ENCODE data around the gene SLC6A19.

The SLC6A19 gene

DNA sequence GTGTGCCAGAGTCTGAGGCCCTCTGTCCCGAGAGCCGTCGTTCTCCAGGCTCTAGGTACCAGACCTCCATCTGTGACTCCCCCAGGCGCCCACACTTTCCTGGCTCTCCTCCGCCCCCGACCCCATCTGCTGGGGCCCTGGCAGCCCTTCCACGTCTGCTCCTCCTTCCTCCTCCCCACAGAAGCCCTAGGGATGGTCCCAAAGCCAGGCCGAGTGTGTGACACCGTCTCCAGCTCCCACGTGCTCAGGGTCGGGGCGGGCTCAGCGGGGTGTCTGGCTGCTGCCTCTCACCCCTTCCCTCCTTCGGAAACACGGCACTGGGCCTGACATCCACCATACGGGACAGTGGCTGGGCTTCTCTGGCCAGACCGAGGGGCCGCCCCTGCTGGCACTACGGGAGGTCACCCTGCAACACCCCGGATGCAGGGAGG lies 20.5 kb upstream of the SLC6A19 start:
- DNase-seq (ENCODE audit: low spot score): no peak

GRCh38 chr5:1181451-1182359 lies 19.7 kb upstream of the SLC6A19 start:
- DNase-seq (ENCODE audit: low spot score): no peak

DNA sequence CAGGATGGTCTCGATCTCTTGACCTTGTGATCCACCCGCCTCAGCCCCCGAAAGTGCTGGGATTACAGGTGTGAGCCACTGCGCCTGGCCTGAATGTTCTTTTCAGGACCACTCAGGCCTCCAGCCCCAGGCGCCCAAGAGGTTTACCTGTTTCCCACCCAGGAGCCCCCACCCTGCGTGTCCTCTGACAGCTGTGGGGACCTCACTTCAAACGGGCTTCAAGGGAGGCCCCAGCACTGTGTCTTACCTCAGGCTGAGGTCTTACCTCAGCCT lies 19.1 kb upstream of the SLC6A19 start:
- DNase-seq (ENCODE audit: low spot score): no peak

DNA sequence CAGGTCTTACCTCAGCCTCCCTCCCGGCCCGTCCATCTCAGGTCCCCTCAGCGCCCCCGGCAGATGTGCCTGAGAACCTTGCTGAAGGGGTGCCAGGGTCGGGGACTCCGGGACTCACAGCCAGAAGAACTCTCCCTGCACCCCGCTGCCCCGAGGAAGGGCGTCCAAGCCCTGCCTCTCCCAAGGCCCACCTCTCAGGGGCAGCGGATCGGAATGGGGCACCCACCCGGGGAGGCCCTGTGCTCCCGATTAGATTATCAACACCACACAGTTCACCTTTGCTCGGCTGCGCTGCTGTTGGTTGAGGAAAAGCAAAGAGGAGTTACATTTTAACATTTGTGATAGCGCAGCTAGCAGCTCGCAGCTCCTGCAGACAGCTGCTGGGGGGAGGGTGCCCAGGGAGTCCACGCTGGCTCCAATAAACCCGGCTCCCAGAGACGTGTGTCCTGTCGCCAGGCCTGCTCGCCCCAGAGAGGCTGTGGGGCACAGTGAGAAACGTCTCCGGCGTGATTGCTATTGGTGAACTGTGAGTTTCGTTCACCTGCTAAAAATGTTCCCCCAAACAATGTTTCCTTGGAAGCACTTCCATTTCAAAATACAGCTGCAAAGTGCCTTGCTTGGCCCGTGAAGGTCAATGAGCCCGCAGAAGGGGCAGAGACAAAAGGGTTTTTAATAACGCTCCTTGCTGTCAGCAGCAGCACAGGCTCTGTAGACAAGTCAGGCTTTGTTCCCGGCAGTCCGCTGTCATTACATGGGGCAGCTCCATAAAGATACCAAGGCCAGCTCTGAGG lies 18.6 kb upstream of the SLC6A19 start:
- no peak for DNase-seq (ENCODE audit: low spot score)

DNA sequence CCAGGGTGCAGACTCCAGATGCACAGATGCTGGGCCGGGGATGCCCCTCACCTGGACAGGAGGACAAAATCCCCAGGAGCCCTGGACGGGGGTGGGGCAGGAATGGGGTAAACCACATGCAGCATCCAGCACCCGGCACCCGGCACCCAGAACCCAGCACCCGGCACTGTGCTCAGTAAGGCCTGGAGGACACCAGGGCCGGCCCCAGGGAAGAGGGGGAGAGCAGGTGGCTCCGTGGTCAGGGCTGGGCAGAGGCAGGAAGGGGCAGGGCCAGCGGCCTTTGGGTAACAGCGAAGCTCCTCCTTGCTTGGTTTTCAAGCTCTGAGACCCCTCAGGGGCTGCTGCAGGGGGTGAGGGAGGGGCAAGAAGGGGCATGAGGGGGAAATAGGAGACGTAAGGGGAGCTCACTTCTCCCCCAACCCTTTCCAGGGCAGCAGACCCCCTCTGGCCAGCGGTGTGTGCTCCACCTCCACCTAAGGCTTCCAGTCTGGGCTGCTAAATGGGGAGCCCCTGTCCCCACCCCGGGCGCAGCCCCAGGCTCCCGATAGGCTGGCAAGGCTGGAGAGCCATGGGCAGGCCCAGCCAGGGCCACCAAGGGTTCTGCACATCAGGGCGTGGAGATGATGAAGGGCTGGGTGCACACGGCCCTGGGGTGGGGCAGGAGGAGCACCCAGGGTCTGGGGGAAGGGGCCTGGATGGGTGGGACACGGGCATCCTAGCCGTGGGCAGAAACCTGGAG lies 17.8 kb upstream of the SLC6A19 start:
- DNase-seq (ENCODE audit: low spot score): no peak

DNA sequence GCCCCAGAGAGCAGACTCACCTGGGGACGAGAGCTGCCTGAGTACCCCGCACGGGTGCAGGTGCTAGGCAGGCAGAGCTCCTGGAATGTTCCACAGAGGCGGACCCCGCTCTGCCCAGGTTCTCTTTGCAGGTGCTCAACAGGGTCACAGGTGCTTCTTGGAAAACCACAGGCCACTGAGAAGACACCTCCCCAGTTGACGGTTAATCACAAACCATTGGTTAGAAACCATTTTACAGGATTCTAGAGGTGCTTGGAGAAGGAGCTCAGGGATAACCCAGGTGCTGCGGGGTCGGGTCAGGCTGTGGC lies 17.3 kb upstream of the SLC6A19 start:
- DNase-seq (ENCODE audit: low spot score): no peak

DNA sequence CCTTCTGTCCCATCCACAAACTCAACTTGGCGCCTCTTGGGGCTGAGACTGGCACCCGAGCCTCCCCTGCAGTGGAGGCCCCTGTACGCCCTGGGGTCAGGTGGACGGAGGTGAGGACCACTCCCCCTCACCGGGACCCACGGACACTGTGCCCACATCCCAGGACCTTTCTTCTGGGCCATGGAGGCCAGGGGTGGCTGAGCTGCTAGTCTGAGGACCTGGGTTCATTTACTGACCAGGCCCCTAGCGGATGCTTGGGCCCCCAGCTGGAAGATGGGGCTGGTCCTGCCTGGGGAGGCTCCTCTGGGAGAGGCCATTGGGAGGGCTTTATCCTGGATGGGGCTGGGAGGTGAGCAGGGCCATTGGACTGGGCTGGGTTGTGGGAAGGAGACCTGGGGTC lies 16.9 kb upstream of the SLC6A19 start:
- no peak for DNase-seq (ENCODE audit: low spot score)

DNA sequence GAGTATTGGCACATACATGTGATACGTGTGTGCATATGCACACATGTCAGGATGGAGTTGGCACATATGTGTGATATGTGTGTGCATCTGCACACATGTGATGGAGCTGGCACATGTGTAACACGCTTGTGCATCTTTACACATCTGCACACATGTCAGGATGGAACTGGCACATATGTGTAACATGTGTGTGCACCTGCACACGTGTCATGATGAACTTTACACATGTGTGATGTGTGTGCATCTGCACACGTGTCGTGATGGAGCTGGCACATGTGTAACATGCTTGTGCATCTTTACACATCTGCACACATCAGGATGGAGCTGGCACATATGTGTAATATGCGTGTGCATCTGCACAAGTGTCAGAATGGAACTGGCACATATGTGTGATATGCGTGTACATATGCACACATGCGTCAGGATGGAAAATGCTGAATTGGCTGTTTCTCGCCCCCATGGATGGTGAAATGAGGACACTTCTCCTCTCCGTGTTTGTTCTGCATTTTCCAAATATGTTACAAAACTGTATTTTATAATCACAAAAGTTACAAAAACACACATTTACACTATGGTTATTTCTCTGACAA lies 16.3 kb upstream of the SLC6A19 start:
- DNase-seq (ENCODE audit: low spot score): no peak

DNA sequence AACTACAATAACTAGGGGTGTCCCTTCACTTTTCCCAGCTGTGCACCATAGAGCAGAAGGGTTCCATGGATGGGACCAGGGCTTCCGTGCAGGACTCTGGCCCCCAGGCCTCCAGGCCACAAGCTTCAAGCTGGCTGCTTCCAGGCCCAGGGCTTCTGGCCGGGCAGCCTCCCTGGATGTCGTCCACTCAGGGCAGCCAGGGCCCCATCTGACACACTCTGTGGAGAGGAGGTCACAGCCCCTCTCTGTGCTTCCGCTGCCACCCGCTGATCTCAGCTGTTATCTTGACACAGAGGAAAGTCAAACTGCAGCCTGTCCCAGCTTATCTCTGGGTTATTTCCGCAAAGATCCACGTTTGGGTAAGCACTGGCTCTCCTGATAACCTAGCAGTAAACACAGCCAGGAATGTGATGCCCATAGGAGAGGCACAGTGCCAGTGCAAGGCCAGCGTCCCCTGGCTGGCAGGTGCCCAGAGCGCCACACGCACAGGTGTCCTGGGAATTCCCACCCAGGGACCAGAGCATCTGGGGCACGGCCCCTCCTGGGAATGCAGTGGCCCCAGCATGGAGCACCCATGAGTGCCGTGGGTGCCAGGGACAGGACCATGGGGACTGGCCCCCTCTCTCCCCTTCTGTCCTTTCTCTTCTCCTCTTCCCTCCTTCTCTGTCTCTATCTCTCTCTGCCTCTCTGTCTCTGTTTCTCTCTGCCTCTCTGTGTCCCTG lies 15.6 kb upstream of the SLC6A19 start:
- no peak for DNase-seq (ENCODE audit: low spot score)

DNA sequence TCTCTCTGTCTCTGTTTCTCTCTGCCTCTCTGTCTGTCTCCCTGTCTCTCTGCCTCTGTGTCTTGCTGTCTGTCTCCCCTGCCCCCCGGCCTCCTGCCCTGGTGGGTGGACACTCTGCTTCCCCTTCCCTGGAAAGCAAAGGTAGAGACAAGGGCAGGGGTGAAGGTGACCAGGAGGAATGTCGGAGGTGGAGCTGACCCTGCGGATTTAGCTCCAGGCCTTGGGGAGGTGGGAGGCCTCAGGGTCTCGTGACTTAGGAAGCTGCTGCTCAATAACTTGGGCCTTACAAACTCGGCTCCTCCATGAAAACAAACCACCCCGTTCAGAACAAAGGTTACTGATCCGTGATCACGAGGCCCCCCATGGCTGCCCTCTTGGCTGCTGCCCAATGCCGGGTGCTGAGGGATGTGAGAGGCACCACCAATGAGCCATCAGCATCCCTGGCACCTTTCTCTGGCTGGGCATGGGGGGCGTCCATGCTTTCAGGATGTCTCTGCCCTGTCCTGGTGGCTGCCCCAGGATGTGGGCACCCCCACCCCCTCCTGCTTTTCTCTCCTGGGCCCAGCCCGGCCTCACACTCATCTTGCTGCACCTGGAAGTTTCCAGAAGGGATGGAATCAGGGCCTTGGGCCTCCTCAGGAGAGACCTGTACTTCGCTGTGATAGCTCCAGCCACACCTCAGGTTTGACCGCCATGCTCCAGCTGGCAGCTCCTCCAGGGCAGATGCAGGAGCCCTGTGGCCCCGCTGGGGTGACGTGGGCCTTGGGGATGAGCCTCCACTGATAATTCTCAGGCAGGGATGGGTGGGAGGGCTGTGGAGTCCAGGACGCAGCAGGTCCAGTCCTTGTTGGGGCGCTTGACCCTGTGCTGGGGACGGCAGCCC lies 14.8 kb upstream of the SLC6A19 start:
- DNase-seq (ENCODE audit: low spot score): no peak

DNA sequence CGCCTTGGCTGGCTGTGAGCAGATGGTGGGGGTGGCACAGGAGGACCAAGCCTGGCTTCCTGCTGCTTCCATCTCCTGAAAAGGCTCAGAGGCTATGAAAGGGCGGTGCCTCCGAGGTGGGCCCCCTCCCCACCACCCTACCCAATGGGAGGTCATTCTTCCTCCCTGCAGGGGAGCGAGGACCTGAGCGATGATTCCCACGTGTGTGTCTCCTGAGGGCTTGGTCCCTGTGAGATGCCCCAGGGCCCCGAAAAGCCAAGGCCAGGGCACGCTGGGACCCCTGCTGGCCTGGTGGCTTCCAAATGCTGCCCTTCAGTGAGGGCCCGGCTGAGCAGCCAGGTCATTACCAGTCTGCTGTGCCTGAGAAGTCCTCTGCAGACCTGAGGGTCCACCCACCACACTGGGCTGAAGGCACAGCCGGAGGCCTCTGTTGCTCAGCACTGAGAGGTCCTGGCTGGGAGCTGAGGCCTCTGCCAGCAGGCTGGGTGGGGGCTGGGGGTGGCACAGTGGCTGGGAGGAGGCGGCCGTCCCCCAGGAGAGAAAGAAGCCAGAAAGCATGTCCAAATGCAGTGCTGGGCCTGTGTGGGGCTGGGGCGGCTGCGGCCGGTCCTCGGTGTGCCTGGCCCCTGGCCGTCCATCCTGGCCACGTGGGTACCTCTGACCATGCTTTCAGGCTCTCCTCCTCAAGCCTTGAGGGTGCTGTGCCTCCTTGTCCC lies 14.0 kb upstream of the SLC6A19 start:
- DNase-seq (ENCODE audit: low spot score): no peak

DNA sequence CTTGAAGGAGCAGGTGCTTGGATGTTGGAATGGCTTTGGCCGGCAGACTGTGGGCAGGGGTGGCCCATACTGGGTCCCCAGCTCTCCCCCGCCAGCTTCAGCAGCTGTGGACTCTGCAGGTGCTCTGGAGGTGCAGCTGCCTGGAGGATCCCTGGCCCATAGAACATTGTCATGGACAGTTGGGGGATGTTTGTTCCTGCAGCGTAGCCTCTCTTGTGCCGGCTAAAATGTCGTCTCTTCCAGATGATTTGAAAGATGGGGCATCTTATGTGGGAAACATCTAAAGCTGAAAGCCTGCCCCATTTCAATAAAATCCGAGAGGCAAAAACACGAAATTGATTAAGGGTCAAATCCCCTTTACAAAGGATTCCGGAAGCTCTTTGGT lies 13.5 kb upstream of the SLC6A19 start:
- no peak for DNase-seq (ENCODE audit: low spot score)

- no peak for DNase-seq (ENCODE audit: low spot score)
Observed at GRCh38 chr5:1188464-1188863, 12.9 kb upstream of the SLC6A19 start.

GRCh38 chr5:1189269-1189668 lies 12.1 kb upstream of the SLC6A19 start:
- no peak for DNase-seq (ENCODE audit: low spot score)

DNA sequence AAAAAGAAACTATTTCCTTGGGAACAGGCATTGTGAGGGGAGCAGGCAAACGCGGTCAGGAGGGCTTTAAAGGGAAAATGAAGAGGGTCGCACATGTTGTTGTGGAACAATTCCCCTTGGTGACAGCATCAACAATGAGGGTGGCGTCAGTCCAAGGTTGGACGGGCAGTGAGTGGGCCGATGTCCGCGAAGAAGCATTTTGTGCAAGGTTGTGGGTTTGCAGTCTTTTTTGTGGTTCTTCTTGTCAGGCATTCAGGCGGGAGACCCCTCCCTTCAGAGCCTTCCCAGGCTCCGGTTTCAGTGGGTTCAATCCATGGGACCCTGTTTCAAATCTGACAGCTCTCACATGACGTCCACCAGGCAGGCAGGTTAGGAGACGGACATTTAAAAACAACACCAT lies 11.1 kb upstream of the SLC6A19 start:
- DNase-seq (ENCODE audit: low spot score): no peak

DNA sequence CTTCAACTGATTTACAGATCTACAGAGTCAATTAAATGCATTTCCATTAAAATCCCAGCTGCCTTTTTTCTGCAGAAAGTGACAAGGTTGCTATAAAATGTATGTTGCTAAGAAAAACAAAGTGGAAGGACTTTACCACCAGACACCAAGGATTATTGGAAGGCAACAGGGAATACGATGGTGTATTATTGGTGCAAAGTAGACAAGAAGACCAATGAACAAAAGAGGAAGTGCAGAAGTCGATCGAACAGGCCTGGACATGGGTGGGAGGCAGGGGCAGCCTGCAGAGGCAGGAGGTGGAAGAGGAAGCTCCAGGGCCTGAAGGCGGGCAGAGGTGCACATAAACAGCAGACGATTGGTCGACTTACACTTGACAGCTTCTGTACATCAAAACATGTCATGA lies 10.6 kb upstream of the SLC6A19 start:
- DNase-seq (ENCODE audit: low spot score): no peak

DNA sequence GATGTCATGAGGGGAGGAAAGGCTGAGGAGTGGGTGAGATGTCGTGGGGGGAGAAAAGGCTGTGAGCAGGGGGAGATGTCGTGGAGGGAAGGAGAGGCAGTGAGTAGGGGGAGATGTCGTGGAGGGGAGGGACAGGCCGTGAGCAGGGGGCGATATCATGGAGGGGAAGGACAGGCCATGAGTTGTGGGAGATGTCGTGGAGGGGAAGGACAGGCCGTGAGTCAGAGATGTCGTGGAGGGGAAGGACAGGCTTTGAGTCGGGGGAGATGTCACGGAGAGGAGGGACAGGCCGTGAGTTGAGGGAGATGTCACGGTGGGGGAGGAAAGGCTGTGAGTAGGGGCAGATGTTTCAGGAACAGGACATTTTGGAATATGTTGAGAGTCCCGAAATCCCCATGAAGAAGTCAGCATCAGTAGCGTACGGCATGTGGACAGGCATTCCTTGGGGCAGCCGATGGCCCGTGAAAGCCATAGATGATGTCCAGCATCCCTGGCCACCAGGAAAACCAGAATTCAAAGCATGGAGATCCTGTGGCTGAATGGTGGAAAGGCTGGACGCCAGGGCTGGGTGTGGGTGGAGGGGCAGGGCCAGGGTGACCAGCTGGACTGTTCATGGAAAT lies 8.3 kb upstream of the SLC6A19 start:
- DNase-seq (ENCODE audit: low spot score): no peak

DNA sequence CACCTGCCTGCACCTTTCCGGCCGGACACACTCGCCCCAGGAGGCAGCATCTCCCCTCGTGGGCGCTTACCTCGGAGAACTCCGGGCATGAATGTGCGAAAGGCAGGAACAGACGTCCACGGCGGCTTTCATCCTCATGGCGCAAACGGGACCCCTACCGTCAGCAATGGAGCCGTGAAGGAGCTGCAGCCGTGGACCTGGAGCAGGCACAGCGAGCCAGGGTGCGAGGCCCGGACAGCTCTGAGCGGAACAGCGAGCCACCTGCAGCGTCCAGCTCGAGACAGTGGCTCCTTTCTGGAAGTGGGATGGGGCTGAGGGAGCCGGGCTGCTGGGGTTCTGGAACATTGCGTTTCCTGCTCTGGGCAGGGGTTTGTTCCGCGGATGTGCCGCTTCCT lies 7.8 kb upstream of the SLC6A19 start:
- no peak for DNase-seq (ENCODE audit: low spot score)

- no peak for DNase-seq (ENCODE audit: low spot score)
Observed at GRCh38 chr5:1194378-1194777, 7.0 kb upstream of the SLC6A19 start.

DNA sequence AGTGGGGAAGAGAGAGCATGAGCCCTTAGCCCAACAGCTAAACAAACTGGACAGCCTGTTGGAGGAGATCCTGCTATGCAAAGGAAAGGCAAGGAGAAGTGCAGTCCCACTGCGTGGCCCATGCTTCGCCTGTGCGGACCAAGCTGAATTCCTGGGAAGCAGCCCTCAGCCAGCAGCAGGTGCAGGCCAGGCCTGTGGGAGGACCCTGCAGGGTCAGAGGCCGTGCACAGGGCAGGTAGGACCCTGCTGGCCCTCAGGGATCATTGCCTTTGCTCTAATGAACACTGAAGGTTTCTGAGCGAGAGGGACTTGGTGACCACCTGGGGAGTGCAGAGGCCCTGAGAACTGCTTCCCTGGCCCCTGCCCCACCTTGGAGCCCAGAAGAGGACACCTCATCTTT lies 6.0 kb upstream of the SLC6A19 start:
- no peak for DNase-seq (ENCODE audit: low spot score)
